Trophoblast cell (in vitro differentiated cells and primary cell): Measurements from ENCODE around the gene LZTFL1.

Experiments
- DNase-seq, 2 donors: peaks; one replicate each; pipeline ENCODE4 v3.0.0-alpha.2; 2016
- H2AFZ ChIP-seq: 2 replicates; pipeline ENCODE4 v1.6.1; 2013; ENCODE audit warnings: low read length, moderate library complexity, mild to moderate bottlenecking; ENCODE audit not compliant: insufficient read depth, poor library complexity
- H2AK5ac ChIP-seq: 2 replicates; pipeline ENCODE4 v1.6.1; 2013; ENCODE audit warnings: mild to moderate bottlenecking, low read length
- H2BK120ac ChIP-seq: 2 replicates; pipeline ENCODE4 v1.6.1; 2013; ENCODE audit warnings: low read length, mild to moderate bottlenecking, moderate library complexity; ENCODE audit not compliant: insufficient read depth, poor library complexity
- H2BK12ac ChIP-seq: 2 replicates; pipeline ENCODE4 v1.6.1; 2013; ENCODE audit warnings: mild to moderate bottlenecking, low read length, moderate library complexity
- H2BK5ac ChIP-seq: 2 replicates; pipeline ENCODE4 v1.6.1; 2013; ENCODE audit warnings: low read length, low read depth, moderate library complexity, mild to moderate bottlenecking; ENCODE audit not compliant: poor library complexity
- H3K14ac ChIP-seq: 2 replicates; pipeline ENCODE4 v1.6.1; 2013; ENCODE audit warnings: mild to moderate bottlenecking, low read length
- H3K18ac ChIP-seq: 2 replicates; pipeline ENCODE4 v1.6.1; 2013; ENCODE audit warnings: mild to moderate bottlenecking, low read length
- H3K23ac ChIP-seq: 2 replicates; pipeline ENCODE4 v1.6.1; 2013; ENCODE audit warnings: low read length
- H3K27ac ChIP-seq: 2 replicates; pipeline ENCODE4 v1.5.1; 2013; ENCODE audit warnings: low read depth, mild to moderate bottlenecking, inconsistent platforms, low read length, moderate library complexity
- H3K27me3 ChIP-seq: 2 replicates; pipeline ENCODE4 v1.6.1; 2013; ENCODE audit warnings: inconsistent platforms, mild to moderate bottlenecking, low read length, moderate library complexity; ENCODE audit not compliant: insufficient read depth
- H3K36me3 ChIP-seq, 2 experiments: 1 replicate in 1 of 2; 2 replicates in 1 of 2; pipeline ENCODE4 v1.6.1; 2013; ENCODE audit warnings: low read length in 2 of 2, mild to moderate bottlenecking in 2 of 2, moderate library complexity in 1 of 2; ENCODE audit not compliant: insufficient read depth in 2 of 2, control insufficient read depth in 1 of 2
- H3K4ac ChIP-seq: 2 replicates; pipeline ENCODE4 v1.6.1; 2013; ENCODE audit warnings: low read depth, mild to moderate bottlenecking, low read length, moderate library complexity
- H3K4me1 ChIP-seq, 2 experiments: 1 replicate in 1 of 2; 2 replicates in 1 of 2; pipeline ENCODE4 v1.6.1; 2013; ENCODE audit warnings: low read length in 2 of 2, mild to moderate bottlenecking in 2 of 2, moderate library complexity in 1 of 2; ENCODE audit not compliant: insufficient read depth in 2 of 2, control insufficient read depth in 1 of 2
- H3K4me2 ChIP-seq: 2 replicates; pipeline ENCODE4 v1.6.1; 2013; ENCODE audit warnings: inconsistent platforms, mild to moderate bottlenecking, low read length, moderate library complexity
- H3K4me3 ChIP-seq: 2 replicates; pipeline ENCODE4 v1.5.1; 2013; ENCODE audit warnings: mild to moderate bottlenecking, low read depth, low read length, inconsistent platforms
- H3K79me1 ChIP-seq: one replicate; pipeline ENCODE4 v1.6.1; 2013; ENCODE audit warnings: low read length
- H3K79me2 ChIP-seq: 2 replicates; pipeline ENCODE4 v1.6.1; 2013; ENCODE audit warnings: low read length, mild to moderate bottlenecking; ENCODE audit not compliant: control insufficient read depth, insufficient read depth, poor library complexity
- H3K9ac ChIP-seq: 2 replicates; pipeline ENCODE4 v1.6.1; 2013; ENCODE audit warnings: mild to moderate bottlenecking, low read length
- H3K9me3 ChIP-seq: 2 replicates; pipeline ENCODE4 v1.6.1; 2013; ENCODE audit warnings: low read depth, mild to moderate bottlenecking, control low read depth, inconsistent platforms, low read length; ENCODE audit not compliant: insufficient read depth
- H4K12ac ChIP-seq: 2 replicates; pipeline ENCODE4 v1.6.1; 2013; ENCODE audit warnings: low read depth, mild to moderate bottlenecking, low read length, moderate library complexity
- H4K8ac ChIP-seq: 2 replicates; pipeline ENCODE4 v1.6.1; 2013; ENCODE audit warnings: low read depth, mild to moderate bottlenecking, low read length, moderate library complexity
- H4K91ac ChIP-seq: one replicate; pipeline ENCODE4 v1.6.1; 2013; ENCODE audit warnings: low read depth, mild to moderate bottlenecking, low read length, moderate library complexity
- WGBS: extraction: QIAGEN DNeasy Blood & Tissue Kit; methylation state at CpG from one replicate; pipeline ENCODE4 v1.1.7; 2013; ENCODE audit warnings: missing lambda C conversion rate; ENCODE audit not compliant: insufficient read length, insufficient coverage; ENCODE audit errors: extremely low coverage; 5-methylcytosine and 5-hydroxymethylcytosine counted together

The LZTFL1 gene

GRCh38 chr3:45880725-45881077 lies 38.8 kb upstream of the LZTFL1 start:
- WGBS = no CpG with 5 or more reads among the region's 3 CpGs
- Histone ChIP-seq H3K36me3 (no peaks in the 10 kb centered on the region), H2AK5ac (no peak overlapping the region), H3K79me2 (no peaks in the 10 kb centered on the region), H2AFZ (no peak overlapping the region), H3K23ac (no peak overlapping the region), H2BK12ac (no peak overlapping the region), H3K27me3 (no peaks in the 10 kb centered on the region), H4K8ac (no peak overlapping the region), H3K9ac (no peak overlapping the region), H3K79me1 (no peaks in the 10 kb centered on the region), H3K4me3 (no peak overlapping the region), H3K4me1 (no peaks in the 10 kb centered on the region), H3K9me3 (no peaks in the 10 kb centered on the region), H3K4me2 (no peak overlapping the region), H3K27ac (no peak overlapping the region), H4K12ac (no peak overlapping the region), H2BK120ac (no peak overlapping the region), H3K18ac (no peak overlapping the region), H2BK5ac (no peak overlapping the region), H3K14ac (no peak overlapping the region), H3K4ac (no peak overlapping the region), H4K91ac (no peak overlapping the region)
- no peak for DNase-seq

DNA sequence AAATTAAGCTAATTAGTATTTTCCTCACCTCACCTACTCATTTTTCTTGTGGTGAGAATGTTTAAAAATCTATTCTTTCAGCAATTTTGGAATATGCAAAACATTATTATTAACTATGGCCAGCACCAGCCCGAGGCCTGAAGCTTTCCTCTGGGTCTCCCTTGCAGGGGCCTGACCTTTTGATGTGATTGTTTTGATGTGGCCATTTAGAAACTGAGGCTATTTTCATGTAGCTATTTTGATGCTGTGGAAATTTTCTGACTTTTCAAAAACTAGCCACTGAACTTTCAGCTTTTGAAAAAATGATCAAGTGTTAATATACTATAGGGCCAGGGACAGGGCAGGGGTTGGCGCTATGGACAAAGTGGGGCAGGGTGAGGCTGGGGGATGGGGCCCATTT lies 36.2 kb upstream of the LZTFL1 start:
- no peak overlapping the region for H2AFZ ChIP-seq
- no CpG with 5 or more reads among the region's 2 CpGs for WGBS
- no peak for DNase-seq

GRCh38 chr3:45874677-45875346 lies 32.9 kb upstream of the LZTFL1 start:
- Histone ChIP-seq H3K79me2 (no peaks in the 10 kb centered on the region), H4K91ac (no peak overlapping the region), H3K27ac (no peak overlapping the region), H3K4me3 (no peak overlapping the region), H2BK120ac (no peak overlapping the region), H2AFZ (no peak overlapping the region), H3K9me3 (no peaks in the 10 kb centered on the region), H4K12ac (no peak overlapping the region), H3K18ac (no peak overlapping the region), H3K79me1 (no peaks in the 10 kb centered on the region), H3K23ac (no peak overlapping the region), H2BK12ac (no peak overlapping the region), H3K4ac (no peak overlapping the region), H3K14ac (no peak overlapping the region), H3K4me1 (no peaks in the 10 kb centered on the region), H2BK5ac (no peak overlapping the region), H3K36me3 (no peaks in the 10 kb centered on the region), H4K8ac (no peak overlapping the region), H3K4me2 (no peak overlapping the region), H2AK5ac (no peak overlapping the region), H3K9ac (no peak overlapping the region), H3K27me3 (no peaks in the 10 kb centered on the region)
- no CpG with 5 or more reads among the region's 5 CpGs for WGBS
- DNase-seq = no peak

More for the DNA sequence above, 36.2 kb upstream of the LZTFL1 start:
- H3K4ac ChIP-seq = no peak overlapping the region
- no peak overlapping the region for H3K27ac ChIP-seq
- H3K4me2 ChIP-seq = no peak overlapping the region
- H2BK12ac ChIP-seq = no peak overlapping the region
- no peak overlapping the region for H2BK120ac ChIP-seq
- H3K36me3 ChIP-seq = no peaks in the 10 kb centered on the region
- H3K9me3 ChIP-seq = no peaks in the 10 kb centered on the region
- no peak overlapping the region for H4K91ac ChIP-seq
- no peak overlapping the region for H2BK5ac ChIP-seq
- no peak overlapping the region for H3K9ac ChIP-seq
- no peaks in the 10 kb centered on the region for H3K4me1 ChIP-seq
- H3K23ac ChIP-seq = no peak overlapping the region
- no peaks in the 10 kb centered on the region for H3K27me3 ChIP-seq
- H3K14ac ChIP-seq = no peak overlapping the region
- no peaks in the 10 kb centered on the region for H3K79me1 ChIP-seq
- H3K79me2 ChIP-seq = no peaks in the 10 kb centered on the region
- H4K12ac ChIP-seq = no peak overlapping the region
- no peak overlapping the region for H3K18ac ChIP-seq
- no peak overlapping the region for H3K4me3 ChIP-seq
- no peak overlapping the region for H4K8ac ChIP-seq
- no peak overlapping the region for H2AK5ac ChIP-seq

GRCh38 chr3:45873638-45874037 lies 31.7 kb upstream of the LZTFL1 start:
- Histone ChIP-seq H3K36me3 (no peaks in the 10 kb centered on the region), H3K14ac (no peak overlapping the region), H3K27ac (no peak overlapping the region), H3K4ac (no peak overlapping the region), H2AFZ (no peak overlapping the region), H4K8ac (no peak overlapping the region), H3K23ac (no peak overlapping the region), H3K18ac (no peak overlapping the region), H2BK12ac (no peak overlapping the region), H3K9me3 (no peaks in the 10 kb centered on the region), H3K79me2 (no peaks in the 10 kb centered on the region), H3K4me2 (no peak overlapping the region), H2BK120ac (no peak overlapping the region), H3K4me3 (no peak overlapping the region), H2AK5ac (no peak overlapping the region), H4K12ac (no peak overlapping the region), H3K9ac (no peak overlapping the region), H2BK5ac (no peak overlapping the region), H4K91ac (no peak overlapping the region), H3K4me1 (no peaks in the 10 kb centered on the region), H3K27me3 (no peaks in the 10 kb centered on the region), H3K79me1 (no peaks in the 10 kb centered on the region)
- no peak for DNase-seq
- no CpG with 5 or more reads among the region's 4 CpGs for WGBS
